HG03354 (cell line): ENCODE measurements around the gene MAX.
"Not testable (repeated sequence)": the region's sequence is repeated elsewhere in the genome, so short reads cannot be mapped to it uniquely, and the experiment has no call there.

Experiments used
- ATAC-seq: cut with Tn5 transposase; IDR thresholded peaks from one replicate; pipeline ENCODE4 v1.9.1; 2021; ENCODE audit warnings: mild to moderate bottlenecking; ENCODE audit not compliant: unreplicated experiment, poor library complexity, severe bottlenecking

The MAX gene

DNA sequence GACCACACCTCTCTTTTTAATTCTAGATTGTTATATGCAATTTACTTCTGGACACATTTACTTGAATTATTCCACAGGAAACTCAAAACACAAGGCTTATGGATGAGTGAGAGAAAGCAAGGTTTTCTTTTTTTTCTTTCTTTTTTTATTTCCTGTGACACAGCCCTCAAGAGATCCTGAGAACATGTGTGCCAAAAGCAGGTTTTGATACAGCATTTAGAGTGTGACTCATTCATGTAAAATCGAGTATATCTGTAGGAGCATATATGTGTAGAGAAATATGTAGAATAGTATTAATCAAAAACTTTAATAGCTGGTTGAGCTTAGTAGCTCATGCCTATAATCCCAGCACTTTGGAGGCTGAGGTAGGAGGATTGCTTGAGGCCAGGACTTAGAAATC is 4.4 kb upstream of the MAX start:
- ATAC-seq: no peak

DNA sequence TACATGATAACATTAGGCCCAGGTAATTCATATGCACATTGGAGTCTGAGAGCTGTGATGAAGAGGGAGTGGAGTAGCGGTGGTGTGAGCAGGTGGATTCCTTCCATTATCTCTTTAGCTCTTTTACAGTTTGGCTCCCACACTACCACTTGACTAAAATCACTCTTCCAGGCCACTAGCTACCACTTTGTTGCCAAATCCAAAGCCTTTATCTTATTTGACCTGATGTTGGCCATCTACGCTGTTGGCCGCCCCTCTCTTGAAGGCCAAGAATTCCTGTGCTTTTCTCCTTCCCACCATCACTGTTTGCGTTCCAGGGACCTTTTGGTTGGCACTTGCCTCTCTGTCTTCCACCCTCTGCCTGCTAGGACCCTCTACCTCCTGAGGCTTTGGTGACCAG is 4.0 kb upstream of the MAX start:
- ATAC-seq: no peak

DNA sequence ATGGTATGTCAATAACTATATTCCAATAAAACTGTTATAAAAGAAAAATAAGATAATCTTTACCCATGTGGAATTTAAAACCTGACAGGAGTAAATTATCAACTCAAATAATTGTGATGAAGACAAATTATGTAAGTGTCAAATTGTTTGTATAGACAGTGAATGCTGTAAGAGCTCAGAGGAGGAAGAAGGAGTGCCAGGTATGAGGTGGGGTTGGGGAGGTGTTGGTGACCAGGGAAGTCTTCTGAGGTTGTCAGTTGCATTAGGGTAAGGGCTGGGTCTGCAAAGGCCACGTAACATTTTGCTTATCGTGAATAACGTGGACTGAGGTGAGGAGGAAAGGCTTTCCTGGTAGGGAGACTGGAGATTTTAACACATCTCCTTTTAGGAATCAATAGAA is 2.5 kb upstream of the MAX start:
- ATAC-seq: no peak

DNA sequence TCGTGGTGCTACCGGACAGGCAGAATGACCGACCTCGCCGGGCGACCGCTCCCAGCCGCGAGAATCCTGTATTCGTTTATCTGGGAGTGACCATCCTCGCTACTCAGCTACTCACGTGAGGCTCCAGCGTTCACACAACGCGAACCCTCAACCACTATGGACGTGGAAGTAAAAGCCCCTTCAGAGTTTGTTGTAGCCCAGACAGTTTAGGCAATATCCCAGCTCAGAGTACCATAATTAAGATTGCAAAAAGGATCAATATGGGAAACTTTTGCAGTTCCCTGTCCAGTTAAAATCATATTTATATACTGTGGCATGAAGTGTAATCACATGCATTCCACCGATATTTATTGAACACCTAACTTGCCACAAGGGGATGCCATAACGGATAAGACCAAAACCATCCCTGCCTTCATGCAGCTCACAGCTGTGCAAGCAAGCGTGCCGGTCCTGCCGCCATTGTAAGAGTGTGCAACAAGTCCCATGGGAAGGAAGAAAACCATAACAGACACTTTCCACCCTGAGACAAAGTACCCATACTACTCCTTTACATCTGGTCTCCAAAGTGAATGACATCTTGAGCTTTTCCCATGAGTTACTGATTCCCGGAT is 938 bp upstream of the MAX start:
- ATAC-seq: no peak

DNA sequence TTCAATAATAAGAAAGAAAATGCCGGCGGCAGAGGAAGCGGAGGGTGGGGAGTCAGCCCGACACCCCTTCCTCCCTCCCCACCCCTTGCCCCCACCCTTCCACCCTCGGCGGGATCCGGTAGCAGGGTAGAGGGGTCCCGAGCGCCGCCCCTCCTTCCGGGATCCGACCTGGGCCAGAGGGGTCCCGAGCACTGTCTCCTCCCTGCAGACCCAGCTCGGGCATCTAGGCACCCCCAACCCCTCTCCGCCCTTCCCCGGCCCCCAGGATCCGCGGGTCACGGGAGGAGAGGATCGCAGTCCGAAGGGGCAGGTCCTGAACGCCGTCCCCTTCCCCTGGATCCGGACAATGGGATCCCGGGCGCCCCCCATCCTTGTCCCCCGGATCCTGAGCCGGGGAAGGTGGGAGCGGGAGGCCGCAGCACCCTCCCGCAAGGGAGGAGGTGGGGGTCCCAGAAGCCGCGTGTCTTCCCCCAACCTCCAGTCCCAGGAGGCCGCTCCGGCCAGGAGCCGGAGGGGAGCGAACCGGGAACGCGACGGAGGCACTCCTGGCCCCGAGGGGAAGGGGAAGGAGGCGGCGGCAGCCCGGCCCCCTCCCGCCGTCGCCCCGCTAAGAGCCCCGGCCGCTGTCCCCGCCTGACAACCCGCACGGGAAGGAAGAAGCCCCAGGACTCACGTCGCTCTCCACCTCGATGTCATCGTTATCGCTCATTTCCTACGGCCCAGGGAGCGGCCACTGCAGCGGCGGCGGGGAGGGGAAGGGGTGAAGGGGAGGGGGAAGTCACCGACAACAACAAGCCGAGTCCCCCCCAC is 481 bp downstream of the MAX start:
- ATAC-seq: peak; percentile 42

DNA sequence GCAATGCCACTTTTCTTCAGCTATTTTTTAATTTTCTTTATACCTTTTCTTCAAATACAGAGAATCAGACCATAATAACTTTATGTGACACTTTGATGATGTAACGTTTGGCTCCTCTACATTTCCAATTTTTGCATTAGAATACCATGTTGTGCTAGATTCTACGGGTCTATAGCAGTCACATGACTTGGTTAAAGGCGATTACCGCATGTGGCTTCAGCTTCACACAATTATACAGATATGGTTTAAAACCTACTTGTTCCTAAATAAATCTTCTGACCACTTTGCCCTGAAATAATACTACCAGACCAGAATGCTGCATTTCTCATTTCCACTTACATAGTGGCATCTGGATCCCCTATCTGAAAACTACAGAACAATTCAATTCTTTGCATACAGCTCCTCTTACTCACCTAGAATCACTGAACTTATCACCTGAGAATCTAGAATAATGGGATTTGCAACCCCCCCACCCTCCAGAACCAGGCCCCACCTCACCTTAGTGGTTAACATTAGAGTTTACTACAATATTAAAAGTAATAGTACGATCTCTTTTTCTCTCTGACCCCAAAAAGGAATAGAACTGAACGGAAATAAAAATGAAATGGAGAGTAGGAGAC is 1.3 kb downstream of the MAX start:
- no peak for ATAC-seq

DNA sequence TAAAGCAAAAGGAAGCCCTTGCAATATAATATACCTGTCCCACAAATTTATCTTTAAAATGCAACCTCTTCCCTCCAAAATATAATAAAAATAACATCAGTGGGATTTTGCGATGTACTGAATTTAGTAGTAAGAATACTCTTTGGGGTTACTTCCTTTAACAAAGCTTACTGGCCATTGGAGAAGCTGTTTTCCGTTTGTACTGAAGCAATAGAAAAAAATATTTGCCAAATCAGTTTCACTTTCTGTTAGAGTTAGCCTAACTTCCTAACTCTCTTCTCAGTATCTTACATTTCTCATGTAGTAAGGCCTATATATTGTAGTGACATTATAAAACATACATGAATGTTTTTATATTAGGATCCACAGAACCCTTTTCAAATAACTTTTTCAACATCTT is 3.7 kb downstream of the MAX start:
- no peak for ATAC-seq

DNA sequence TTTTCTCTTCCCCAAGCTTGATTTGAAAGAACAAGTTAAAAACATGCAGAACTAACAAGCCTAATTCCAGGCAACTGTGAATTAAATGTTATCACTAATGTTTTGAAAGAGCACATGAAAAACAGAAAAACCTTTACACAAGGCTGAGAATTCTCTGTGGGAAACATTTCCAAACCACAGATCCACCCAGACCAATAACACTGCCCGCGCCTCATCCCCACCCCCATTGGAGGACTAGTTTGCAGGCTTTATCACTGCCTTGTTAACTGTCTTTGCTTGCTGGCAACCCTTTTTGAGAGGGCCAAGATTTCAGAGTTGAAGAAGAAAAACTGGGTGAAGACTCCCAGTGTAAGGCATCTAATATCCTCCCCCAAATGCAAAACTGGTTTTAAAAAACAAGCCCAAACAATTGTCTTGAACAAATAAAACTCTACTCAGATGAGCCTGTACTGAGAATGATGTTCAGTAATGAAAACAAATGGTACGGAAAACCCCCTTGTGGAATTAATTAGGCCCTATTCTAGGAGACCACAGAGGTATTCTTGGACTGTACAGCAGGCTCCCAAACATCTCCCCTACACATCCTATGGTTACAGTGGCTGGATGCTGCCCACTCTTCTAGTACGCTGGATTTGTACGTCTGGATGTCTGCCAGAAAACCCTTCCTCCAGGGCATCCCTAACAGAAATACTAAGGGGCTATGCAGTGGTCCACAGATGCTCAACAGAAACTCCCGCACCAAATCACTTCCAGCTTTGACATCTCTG is 5.8 kb downstream of the MAX start:
- ATAC-seq: no peak

DNA sequence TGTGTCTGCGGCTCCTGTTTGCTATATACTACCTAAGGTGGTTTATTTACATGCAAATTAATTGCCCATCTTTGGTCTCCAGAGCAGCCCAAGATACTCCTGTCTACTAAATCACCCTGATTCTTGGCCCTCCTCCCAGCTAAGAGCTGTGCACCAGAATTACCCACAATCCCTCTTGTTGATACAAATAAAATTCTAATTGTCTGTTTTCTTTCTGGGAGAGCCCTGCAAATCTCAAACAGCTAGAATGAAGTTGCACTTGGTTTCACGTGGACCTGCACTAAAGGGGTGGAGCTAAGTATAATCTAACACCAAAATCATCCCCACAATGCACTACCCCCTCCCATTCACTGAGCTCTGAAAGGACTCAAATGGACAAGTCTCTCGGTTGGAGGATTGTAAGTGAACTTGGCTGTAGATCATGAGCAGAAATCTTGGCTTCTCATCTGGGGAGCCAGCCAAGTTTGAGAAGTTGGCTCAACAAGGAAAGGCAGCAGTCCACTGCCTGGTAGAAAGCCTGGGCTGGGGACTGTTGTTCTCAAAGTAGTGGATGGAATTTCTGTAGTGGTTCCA is 6.6 kb downstream of the MAX start:
- ATAC-seq: no peak

DNA sequence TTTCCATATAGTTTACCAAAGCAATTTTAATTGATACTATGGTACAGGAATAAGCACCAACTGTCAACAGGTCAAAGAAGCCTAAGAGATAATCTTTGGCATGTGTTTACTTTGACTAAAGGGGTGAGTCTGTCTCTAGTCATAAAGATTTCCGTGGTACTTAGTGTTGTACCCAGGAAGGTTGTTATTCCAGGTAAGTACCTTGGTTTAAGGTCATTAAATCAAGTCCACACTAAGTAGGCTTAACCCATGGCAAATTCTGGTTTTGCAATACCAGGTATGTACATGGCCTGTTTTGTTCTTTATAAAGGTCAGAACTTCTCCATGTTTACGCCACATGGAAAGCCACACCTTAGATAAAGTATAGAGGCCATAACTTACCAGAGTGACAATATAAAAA is 10.0 kb downstream of the MAX start:
- ATAC-seq: no peak

DNA sequence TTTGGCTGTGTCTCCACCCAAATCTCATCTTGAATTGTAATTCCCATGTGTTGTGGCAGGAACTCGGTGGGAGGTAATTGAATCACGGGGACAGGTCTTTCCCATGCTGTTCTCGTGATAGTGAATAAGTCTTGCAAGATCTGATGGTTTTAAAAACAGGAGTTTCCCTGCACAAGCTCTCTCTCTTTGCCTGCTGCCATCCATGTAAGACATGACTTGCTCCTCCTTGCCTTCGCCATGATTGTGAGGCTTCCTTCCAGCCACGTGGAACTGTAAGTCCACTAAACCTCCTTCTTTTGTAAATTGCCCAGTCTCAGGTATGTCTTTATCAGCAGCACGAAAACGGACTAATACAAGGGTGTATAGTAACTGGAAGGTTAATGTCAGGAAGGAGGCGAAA is 14.5 kb downstream of the MAX start:
- ATAC-seq: not testable (repeated sequence)

DNA sequence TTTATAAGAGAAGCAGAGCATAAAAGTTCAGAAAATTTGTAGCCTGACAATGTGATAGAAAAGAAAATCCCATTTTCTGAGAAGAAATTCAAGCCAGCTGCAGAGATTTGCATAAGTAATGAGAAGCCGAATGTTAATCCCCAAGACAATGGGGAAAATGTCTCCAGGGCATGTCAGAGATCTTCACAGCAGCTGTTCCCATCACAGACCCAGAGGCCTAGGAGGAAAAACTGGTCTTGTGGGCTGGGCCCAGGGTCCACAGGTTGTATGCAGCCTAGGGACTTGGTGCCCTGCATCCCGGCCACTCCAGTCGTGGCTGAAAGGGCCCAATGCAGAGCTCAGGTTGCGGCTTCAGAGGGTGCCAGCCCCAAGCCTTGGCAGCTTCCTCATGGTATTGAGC is 15.6 kb downstream of the MAX start:
- not testable (repeated sequence) for ATAC-seq

DNA sequence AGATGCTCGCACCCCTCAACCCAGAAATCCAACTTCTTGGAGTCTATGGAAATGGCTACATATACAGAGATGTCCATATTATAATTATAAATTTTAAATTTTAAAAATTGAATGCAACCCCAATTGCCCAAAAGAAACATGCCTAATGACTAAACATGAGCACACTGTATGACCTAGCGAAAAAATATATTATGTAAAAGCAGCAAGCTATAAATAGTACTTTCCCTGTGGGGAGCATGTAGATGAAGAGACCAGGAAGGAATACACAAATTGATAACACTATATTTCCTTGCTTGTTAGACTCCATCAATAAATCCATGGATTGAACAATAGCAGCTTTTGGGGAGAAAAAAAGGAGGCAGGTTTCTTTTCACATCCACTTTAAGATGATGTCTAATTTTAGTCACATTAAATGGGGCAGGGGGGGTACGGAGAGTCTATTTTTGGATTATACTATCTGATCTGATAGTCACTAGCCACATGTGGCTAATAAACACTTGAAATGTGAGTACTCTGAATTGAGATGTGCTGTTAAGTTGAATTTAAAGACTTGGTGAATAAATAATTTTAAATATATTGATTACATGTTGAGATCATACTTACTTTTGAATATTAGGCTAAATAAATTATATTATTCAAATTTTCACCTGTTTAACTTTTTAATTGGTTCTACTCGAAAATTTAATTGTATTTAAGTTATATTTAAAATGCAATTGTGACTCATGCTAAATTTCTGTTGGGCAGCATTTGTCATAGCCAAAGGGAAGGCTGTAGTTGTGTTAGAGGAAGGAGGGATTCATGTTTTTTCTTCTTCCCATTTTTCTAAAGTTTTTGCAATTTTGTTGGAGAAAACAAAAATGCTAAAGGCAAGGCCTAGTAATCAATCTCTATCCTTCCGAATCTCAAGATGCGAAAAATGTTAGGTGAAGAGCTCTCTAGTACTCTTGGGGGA is 17.5 kb downstream of the MAX start:
- ATAC-seq: no peak

DNA sequence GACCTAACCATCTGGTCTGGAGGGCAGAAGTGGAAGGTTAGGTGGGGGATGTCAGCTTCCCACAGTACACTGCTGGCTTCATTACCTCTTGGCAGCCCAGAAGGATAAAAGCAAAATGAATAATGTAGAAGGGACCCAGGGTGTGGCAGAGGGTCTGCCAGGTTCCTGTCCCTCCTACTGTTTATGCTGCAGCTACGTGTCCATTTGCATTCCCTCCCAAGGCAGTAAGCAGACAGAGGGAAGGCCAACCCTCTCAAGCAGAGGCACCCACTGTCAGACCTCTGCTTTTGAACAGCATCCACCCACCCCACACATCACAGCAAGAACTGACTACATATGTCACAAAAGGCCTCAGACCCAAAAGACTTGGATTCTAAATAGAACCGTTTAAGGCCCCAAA is 19.4 kb downstream of the MAX start:
- ATAC-seq: no peak

DNA sequence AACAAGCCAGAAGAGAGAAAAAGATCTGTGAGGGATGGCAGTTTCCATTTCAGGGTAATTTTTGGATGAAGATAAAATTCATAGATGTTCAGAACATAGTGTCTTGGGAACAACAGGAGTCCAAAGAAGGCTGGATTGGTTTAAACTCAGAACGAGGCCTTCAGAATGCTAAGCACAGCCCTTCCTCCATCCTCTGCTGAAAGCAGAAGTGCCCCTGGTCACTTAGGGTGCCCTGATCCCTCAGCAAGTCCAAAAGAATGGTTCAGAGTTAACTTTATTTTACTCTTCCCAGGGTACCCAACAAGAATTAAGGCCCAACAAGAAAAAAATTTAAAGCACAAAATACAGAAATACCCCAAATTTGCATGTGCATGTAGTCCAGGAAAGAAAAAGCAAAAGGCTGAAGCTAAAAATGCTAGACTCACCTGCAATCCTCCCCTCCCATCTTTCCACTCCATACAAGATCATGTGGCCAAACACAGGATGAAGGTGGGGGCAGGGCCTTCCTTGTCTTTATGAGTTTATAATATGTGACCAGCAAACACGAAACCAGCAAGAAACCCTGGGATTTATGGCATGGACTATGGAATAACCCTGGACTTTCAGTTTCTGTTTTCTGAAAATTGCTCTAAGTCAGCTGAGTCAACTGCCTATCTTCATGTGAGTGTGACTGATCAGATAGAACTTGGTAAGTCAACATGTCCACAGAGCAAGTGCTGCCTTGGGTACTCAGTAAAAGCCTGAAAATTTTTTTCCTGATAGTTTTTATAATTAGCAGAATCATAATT is 21.2 kb downstream of the MAX start:
- ATAC-seq: no peak

DNA sequence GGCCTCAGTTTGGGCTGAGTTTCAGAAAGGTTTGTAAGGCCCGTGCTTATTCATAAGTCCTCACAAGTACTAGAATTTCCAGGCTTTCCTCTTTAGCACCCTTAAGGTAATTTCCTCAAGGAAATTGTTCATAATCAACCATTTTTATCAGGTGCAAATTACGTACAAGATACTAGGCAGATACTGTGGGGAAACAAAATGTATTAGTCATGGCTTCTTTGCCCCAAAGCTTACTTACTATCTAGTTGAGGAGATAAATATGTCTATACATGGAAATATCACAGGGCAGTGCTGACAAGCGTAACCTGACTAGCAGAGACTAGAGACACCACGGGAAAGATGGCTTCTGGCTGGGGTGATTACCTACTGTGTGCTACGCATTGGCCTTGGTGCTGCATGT is 22.5 kb downstream of the MAX start:
- ATAC-seq: no peak

DNA sequence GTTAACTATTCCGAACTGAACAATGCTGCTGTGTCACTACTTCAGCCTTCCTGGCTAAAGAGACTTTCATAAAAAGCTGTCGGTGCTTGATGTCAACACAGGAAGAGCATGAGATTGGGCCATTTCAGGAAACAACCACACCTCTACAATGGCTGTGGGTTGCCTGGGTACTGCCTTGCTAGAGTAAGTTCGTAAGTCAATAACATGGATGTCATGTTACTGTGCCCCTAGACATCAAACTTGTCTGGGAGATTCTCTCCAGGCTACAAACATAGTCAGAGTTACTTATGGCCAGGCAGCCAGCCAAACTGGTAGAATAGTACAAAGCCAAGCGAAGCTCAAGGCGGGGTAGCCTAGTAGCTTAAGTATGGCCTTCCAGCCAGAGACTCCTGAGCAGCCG is 23.1 kb downstream of the MAX start:
- no peak for ATAC-seq

DNA sequence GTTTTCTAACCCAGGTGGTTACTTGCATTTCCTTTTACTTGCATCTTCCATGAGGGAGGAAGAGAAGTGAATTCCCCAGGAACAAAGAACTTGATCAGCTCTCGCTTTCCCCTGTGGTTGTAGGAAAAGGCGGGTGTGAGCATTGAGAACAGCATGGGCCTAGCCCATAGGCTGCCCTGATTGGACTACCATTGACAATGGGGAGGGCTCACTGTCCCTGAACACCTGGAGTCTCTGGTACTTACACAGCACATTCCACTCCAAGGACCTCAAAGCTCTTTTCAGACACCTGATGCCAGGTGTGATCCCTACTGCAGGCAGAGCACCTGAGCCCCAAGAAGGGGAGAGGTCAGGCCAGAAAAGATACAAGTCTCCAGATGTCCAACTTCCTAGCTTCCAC is 25.0 kb downstream of the MAX start:
- ATAC-seq: no peak
